GM12865 (cell line): Measurements from ENCODE around the gene SPATA20.

Experiments
- DNase-seq: peaks from one replicate; pipeline ENCODE4 v3.0.0; 2010; ENCODE audit warnings: low read depth
- H3K4me3 ChIP-seq: 2 replicates; pipeline ENCODE4 v1.5.1; 2011; ENCODE audit warnings: mild to moderate bottlenecking, low read depth, low read length, control low read depth
- TF ChIP-seq, protein P1 (sequence below): IDR thresholded peaks from 2 replicates; pipeline ENCODE4 v1.5.1; 2011; ENCODE audit warnings: low read length, control low read depth, low read depth, inconsistent platforms; ENCODE audit not compliant: insufficient read depth; ENCODE audit errors: missing control alignments

Gene SPATA20

DNA sequence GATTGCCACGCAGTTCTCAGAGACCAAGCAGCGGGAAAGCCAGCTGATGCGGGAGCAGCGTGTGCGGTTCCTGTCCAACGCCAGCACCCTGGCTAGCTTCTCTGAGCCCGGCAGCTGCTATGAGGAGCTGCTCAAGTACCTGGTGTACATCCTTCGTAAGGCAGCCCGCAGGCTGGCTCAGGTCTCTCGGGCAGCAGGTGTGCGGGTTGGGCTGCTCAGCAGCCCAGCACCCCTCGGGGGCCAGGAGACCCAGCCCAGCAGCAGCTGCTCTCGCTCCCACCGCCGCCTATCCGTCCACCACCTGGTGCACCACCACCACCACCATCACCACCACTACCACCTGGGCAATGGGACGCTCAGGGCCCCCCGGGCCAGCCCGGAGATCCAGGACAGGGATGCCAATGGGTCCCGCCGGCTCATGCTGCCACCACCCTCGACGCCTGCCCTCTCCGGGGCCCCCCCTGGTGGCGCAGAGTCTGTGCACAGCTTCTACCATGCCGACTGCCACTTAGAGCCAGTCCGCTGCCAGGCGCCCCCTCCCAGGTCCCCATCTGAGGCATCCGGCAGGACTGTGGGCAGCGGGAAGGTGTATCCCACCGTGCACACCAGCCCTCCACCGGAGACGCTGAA is 28.7 kb downstream of the SPATA20 start:
- DNase-seq: no peak
- no peak overlapping the region for H3K4me3 ChIP-seq
- TF ChIP-seq, protein P1, sequence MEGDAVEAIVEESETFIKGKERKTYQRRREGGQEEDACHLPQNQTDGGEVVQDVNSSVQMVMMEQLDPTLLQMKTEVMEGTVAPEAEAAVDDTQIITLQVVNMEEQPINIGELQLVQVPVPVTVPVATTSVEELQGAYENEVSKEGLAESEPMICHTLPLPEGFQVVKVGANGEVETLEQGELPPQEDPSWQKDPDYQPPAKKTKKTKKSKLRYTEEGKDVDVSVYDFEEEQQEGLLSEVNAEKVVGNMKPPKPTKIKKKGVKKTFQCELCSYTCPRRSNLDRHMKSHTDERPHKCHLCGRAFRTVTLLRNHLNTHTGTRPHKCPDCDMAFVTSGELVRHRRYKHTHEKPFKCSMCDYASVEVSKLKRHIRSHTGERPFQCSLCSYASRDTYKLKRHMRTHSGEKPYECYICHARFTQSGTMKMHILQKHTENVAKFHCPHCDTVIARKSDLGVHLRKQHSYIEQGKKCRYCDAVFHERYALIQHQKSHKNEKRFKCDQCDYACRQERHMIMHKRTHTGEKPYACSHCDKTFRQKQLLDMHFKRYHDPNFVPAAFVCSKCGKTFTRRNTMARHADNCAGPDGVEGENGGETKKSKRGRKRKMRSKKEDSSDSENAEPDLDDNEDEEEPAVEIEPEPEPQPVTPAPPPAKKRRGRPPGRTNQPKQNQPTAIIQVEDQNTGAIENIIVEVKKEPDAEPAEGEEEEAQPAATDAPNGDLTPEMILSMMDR: peak; percentile 13

DNA sequence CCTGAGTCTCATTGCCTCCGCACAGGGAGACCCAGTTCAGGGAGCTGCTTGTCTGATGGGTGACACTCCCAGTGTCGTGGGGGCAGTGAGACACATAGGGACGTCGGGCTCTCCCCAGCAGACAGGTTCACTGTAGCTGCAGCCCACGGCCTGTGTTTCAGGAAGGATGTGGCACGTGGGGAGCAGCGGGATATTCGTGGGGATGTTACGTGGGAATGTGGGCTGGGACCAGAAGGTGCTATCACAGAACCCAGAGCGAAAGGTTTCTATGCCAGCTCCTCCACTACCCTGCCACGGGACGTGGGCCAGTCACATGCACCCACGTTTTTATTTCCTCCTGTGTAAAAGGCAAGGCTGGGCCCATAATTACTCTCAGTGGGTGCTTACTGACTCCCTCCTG is 29.9 kb downstream of the SPATA20 start:
- TF ChIP-seq, protein P1: no peak
- H3K4me3 ChIP-seq: no peak overlapping the region
- no peak for DNase-seq

DNA sequence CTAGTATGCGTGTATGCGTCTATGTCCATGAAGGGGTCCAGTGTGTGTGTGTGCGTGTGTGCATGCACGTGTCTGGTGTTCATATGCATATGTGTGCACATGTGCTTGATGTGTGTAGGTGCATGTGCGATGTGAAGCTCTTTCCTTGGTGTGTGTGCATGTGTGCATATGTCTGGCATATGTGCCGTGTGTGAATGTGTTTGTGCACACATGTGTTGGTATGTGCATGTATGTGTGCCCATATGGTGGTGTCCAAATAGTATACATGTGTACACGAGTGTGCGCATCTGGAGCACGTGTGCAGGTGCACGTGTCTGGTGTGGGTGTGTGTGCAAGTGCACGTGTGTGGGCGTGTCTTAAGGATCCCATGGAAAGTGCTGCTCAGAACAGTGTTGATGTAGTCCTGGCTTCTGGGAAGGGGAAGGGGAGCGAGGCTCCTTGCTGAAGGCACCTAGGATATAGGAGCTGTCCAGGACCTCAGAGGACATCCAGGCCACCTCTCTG is 30.5 kb downstream of the SPATA20 start:
- no peak for DNase-seq
- TF ChIP-seq, protein P1: no peak
- no peak overlapping the region for H3K4me3 ChIP-seq

DNA sequence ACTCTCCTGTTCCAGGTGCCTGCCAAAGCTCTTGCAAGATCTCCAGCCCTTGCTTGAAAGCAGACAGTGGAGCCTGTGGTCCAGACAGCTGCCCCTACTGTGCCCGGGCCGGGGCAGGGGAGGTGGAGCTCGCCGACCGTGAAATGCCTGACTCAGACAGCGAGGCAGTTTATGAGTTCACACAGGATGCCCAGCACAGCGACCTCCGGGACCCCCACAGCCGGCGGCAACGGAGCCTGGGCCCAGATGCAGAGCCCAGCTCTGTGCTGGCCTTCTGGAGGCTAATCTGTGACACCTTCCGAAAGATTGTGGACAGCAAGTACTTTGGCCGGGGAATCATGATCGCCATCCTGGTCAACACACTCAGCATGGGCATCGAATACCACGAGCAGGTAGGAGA is 31.2 kb downstream of the SPATA20 start:
- TF ChIP-seq, protein P1: no peak
- H3K4me3 ChIP-seq: no peak overlapping the region
- DNase-seq: no peak

DNA sequence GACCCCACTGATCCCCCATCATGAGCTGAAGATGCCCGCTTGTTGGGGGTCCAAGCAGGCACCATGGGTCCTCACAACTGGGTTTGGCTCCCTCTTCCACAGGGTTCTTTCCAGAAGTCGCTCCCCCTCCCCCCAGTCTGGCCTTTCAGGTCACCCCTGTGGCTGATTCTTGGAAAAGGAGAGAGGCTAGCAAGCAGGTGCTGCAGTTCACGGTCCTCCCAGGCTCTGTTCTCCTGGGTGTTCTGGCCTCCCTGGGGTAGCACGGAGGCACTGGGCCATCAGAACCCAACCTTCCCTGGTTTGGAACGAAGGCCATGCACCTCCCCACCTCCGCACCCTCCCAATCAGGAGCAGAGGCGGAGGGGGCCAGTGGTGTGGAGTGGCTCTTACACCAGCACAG is 32.4 kb downstream of the SPATA20 start:
- no peak for DNase-seq
- TF ChIP-seq, protein P1: no peak
- no peak overlapping the region for H3K4me3 ChIP-seq

DNA sequence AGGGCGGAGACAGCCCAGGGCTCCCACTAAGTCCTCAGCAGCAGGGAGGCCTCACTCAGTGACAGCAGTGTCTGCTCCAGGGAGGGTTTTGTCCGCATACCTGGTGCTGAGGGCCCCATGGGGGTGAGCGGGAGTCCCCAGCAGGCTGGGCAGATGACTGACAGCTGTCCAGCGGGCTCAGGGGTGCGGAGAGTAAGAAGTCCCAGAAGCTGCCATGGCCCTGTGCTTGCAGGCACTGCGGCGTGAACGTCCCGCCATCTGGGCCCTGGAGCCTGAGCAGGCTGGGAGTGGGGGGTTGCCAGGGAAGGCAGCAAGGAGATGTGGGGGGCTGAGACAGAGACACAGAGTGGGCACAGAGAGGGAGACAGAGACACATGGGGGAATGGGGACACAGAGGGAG is 33.7 kb downstream of the SPATA20 start:
- TF ChIP-seq, protein P1: no peak
- no peak overlapping the region for H3K4me3 ChIP-seq
- DNase-seq: no peak

DNA sequence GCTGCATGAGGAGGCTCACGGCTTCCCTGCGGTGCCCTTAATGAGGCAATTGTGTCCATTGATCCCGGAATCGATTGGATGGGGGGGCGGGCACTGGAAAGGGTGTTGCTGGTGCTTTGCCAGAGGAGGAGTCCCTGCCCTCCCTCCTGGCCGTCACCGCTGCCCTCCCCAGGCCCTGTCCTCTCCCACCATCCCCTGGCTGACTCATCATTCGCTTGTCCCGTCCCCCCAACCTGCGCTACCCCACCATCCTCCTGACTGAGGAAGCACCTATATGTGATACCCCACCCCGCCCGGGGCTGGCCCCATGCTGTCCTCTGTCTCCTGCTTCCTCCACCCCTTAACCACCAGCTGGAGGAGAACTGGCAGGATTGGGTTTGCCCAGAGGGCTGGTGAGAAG is 34.3 kb downstream of the SPATA20 start:
- no peak overlapping the region for H3K4me3 ChIP-seq
- no peak for DNase-seq
- TF ChIP-seq, protein P1: no peak
